ENCODE measurements around the gene WWOX. TPM values are rescaled to one million over a fixed set of nuclear protein-coding genes. Genes with fewer than 3 reads are reported as not detected.

The WWOX gene
- total RNA-seq, 1 donor from 2014 or later, result 7.3 TPM

DNA sequence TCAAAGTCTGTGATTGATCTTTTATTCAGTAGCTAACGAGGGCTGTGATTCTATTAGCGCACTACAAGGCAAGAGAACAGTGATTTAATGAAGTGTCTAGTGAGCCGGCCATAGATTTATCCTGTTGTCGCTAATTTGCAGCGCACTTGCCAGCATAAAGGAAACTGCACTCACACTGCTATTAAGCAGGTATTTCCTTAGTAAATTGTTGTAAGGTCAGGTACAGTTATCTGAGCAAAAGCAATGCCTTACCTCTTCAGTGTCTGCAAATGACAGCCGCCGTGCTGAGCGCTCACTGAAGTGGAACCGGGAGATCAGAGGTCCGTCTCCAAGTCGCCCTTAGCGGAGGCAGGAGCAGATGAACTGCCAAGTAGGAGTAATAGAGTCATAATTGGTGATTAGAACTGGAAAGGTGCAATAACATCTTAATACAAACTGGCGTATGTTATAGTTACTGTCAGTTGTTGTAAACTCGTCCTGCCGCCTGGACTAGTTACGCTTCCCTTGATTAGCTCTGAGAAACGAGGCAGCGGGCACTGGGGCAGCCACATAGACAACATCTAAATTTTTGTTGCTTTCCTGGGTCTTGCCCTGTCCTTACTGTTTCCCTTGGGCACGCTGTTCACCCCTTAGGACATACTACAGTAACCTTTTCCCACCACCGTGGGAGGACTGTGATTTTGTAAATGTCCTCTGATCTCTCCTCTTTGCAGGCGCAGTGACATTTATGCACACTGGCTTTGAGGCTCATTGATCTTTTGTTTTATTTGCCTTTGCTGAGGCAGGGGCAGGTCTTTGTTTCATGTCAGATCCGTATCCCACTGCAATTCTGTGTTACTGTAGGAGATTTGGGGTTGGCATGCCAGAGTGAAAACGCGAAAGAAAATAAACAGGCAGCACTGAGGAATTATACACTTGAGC is 363.1 kb downstream of the WWOX start:
- no peak overlapping the region for H2AFZ ChIP-seq (ENCODE audit: low read depth, low read length)
- H3K79me2 ChIP-seq (ENCODE audit: insufficient read depth, low read length), result no peaks in the 10 kb centered on the region
- no peak overlapping the region for H3K4me3 ChIP-seq (ENCODE audit: insufficient read depth, low read depth, low read length)
- H3K4me1 Mint-ChIP-seq (ENCODE audit: low read depth, unreplicated experiment), result peaks cover 13% of the 10 kb centered on the region
- H3K36me3 Mint-ChIP-seq (ENCODE audit: low read depth, unreplicated experiment), result no peaks in the 10 kb centered on the region
- no peak overlapping the region for H3K27ac ChIP-seq (ENCODE audit: low read depth, low read length)
- H4K20me1 ChIP-seq (ENCODE audit: insufficient read depth, low read length), result no peaks in the 10 kb centered on the region
- no peak overlapping the region for H3K27ac Mint-ChIP-seq (ENCODE audit: unreplicated experiment)
- H3K27me3 ChIP-seq (ENCODE audit: insufficient read depth, low read length), result no peaks in the 10 kb centered on the region
- DNase-seq (ENCODE audit: low read depth) (no peak), FAIRE-seq (no peak)
- H3K27me3 Mint-ChIP-seq (ENCODE audit: low read depth, unreplicated experiment), result no peaks in the 10 kb centered on the region
- H3K4me2 ChIP-seq (ENCODE audit: low read length), result peak overlapping the region; percentile 66
- H3K36me3 ChIP-seq (ENCODE audit: insufficient read depth, low read length), result no peaks in the 10 kb centered on the region
- TF ChIP-seq, protein P1, sequence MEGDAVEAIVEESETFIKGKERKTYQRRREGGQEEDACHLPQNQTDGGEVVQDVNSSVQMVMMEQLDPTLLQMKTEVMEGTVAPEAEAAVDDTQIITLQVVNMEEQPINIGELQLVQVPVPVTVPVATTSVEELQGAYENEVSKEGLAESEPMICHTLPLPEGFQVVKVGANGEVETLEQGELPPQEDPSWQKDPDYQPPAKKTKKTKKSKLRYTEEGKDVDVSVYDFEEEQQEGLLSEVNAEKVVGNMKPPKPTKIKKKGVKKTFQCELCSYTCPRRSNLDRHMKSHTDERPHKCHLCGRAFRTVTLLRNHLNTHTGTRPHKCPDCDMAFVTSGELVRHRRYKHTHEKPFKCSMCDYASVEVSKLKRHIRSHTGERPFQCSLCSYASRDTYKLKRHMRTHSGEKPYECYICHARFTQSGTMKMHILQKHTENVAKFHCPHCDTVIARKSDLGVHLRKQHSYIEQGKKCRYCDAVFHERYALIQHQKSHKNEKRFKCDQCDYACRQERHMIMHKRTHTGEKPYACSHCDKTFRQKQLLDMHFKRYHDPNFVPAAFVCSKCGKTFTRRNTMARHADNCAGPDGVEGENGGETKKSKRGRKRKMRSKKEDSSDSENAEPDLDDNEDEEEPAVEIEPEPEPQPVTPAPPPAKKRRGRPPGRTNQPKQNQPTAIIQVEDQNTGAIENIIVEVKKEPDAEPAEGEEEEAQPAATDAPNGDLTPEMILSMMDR (IDR thresholded peaks at IDR 0.05; ENCODE audit: insufficient read depth, low read depth, low read length), result no peak
- TF ChIP-seq EZH2 (IDR thresholded peaks at IDR 0.05; ENCODE audit: insufficient read depth, low read length), result no peak
- peaks cover 4% of the 10 kb centered on the region for H3K9me3 Mint-ChIP-seq (ENCODE audit: unreplicated experiment)
- no peak overlapping the region for H3K9ac ChIP-seq (ENCODE audit: low read length)
- no peak overlapping the region for H3K4me3 Mint-ChIP-seq (ENCODE audit: unreplicated experiment)
- no peaks in the 10 kb centered on the region for H3K9me3 ChIP-seq (ENCODE audit: insufficient read depth, low read depth, low read length)
- H3K4me1 ChIP-seq (ENCODE audit: insufficient read depth, low read length), result no peaks in the 10 kb centered on the region

DNA sequence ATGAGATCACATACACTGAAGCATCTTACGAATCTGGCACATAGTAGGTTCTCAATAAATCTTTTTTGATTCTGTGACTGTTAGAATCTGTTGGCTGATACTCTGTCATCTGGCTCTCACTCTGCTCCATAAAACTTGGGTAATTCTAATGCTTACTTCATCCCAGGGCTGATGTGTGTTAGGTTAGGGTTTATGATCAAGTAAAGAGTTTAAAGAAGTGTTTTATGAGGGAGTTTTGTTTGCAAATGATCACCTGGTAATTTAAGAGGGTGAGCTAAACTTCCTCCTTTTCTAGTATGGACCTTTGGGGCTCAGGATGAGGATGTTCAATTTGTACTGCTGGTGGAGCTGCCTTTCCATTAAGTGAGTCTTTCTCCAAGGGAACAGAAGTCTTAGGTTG is 364.1 kb downstream of the WWOX start:
- no peak overlapping the region for H3K27ac Mint-ChIP-seq (ENCODE audit: unreplicated experiment)
- Histone ChIP-seq H3K4me2 (ENCODE audit: low read length) (no peak overlapping the region), H3K4me3 (ENCODE audit: insufficient read depth, low read depth, low read length) (no peak overlapping the region), H3K79me2 (ENCODE audit: insufficient read depth, low read length) (no peaks in the 10 kb centered on the region), H3K9ac (ENCODE audit: low read length) (no peak overlapping the region), H3K27ac (ENCODE audit: low read depth, low read length) (no peak overlapping the region), H3K4me1 (ENCODE audit: insufficient read depth, low read length) (no peaks in the 10 kb centered on the region), H4K20me1 (ENCODE audit: insufficient read depth, low read length) (no peaks in the 10 kb centered on the region), H3K36me3 (ENCODE audit: insufficient read depth, low read length) (no peaks in the 10 kb centered on the region), H2AFZ (ENCODE audit: low read depth, low read length) (no peak overlapping the region), H3K27me3 (ENCODE audit: insufficient read depth, low read length) (no peaks in the 10 kb centered on the region), H3K9me3 (ENCODE audit: insufficient read depth, low read depth, low read length) (no peaks in the 10 kb centered on the region)
- H3K9me3 Mint-ChIP-seq (ENCODE audit: unreplicated experiment), result peaks cover 6% of the 10 kb centered on the region
- no peaks in the 10 kb centered on the region for H3K27me3 Mint-ChIP-seq (ENCODE audit: low read depth, unreplicated experiment)
- TF ChIP-seq, protein P1 (IDR thresholded peaks at IDR 0.05; ENCODE audit: insufficient read depth, low read depth, low read length), result no peak
- TF ChIP-seq EZH2 (IDR thresholded peaks at IDR 0.05; ENCODE audit: insufficient read depth, low read length), result no peak
- FAIRE-seq, result no peak
- H3K36me3 Mint-ChIP-seq (ENCODE audit: low read depth, unreplicated experiment), result no peaks in the 10 kb centered on the region
- DNase-seq (ENCODE audit: low read depth), result no peak
- H3K4me1 Mint-ChIP-seq (ENCODE audit: low read depth, unreplicated experiment), result peaks cover 13% of the 10 kb centered on the region
- no peak overlapping the region for H3K4me3 Mint-ChIP-seq (ENCODE audit: unreplicated experiment)

DNA sequence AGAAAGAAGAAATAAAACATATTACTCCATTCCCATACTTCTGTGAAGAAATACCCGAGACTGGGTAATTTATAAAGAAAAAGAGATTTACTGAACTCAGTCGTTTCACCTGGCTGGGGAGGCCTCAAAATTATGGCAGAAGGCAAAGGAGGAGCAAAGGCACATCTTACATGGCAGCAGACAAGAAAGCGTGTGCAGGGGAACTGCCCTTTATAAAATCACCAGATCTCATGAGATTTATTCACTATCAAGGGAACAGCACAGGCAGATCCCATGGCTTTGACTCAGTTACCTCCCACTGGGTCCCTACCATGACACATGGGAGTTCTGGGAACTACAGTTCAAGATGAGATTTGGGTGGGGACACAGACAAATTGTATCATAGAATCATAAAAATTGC is 365.4 kb downstream of the WWOX start:
- FAIRE-seq, result no peak
- H2AFZ ChIP-seq (ENCODE audit: low read depth, low read length), result no peak overlapping the region
- no peaks in the 10 kb centered on the region for H3K36me3 Mint-ChIP-seq (ENCODE audit: low read depth, unreplicated experiment)
- no peaks in the 10 kb centered on the region for H3K27me3 Mint-ChIP-seq (ENCODE audit: low read depth, unreplicated experiment)
- DNase-seq (ENCODE audit: low read depth), result no peak
- H3K9ac ChIP-seq (ENCODE audit: low read length), result no peak overlapping the region
- TF ChIP-seq, protein P1 (IDR thresholded peaks at IDR 0.05; ENCODE audit: insufficient read depth, low read depth, low read length), result no peak
- TF ChIP-seq EZH2 (IDR thresholded peaks at IDR 0.05; ENCODE audit: insufficient read depth, low read length), result no peak
- no peak overlapping the region for H3K4me2 ChIP-seq (ENCODE audit: low read length)
- no peaks in the 10 kb centered on the region for H3K27me3 ChIP-seq (ENCODE audit: insufficient read depth, low read length)
- H3K4me1 ChIP-seq (ENCODE audit: insufficient read depth, low read length), result no peaks in the 10 kb centered on the region
- H3K27ac ChIP-seq (ENCODE audit: low read depth, low read length), result no peak overlapping the region
- H3K36me3 ChIP-seq (ENCODE audit: insufficient read depth, low read length), result no peaks in the 10 kb centered on the region
- no peaks in the 10 kb centered on the region for H4K20me1 ChIP-seq (ENCODE audit: insufficient read depth, low read length)
- H3K4me3 ChIP-seq (ENCODE audit: insufficient read depth, low read depth, low read length), result no peak overlapping the region
- no peak overlapping the region for H3K4me3 Mint-ChIP-seq (ENCODE audit: unreplicated experiment)
- H3K27ac Mint-ChIP-seq (ENCODE audit: unreplicated experiment), result no peak overlapping the region
- H3K9me3 Mint-ChIP-seq (ENCODE audit: unreplicated experiment), result peaks cover 6% of the 10 kb centered on the region
- H3K79me2 ChIP-seq (ENCODE audit: insufficient read depth, low read length), result no peaks in the 10 kb centered on the region
- no peaks in the 10 kb centered on the region for H3K9me3 ChIP-seq (ENCODE audit: insufficient read depth, low read depth, low read length)
- peaks cover 13% of the 10 kb centered on the region for H3K4me1 Mint-ChIP-seq (ENCODE audit: low read depth, unreplicated experiment)
